BLaER1 treated with 17β-estradiol and CSF1 and Interleukin-3, amounts not matched to agents 10 nM and 100 nM (cell line): Measurements from ENCODE around the gene MATK.

Experiments
- H3K27ac ChIP-seq, 11 experiments: shearing (Covaris generic); formaldehyde crosslinking; 2 replicates each; pipeline ENCODE4 v1.8.1; 2022
- H3K27me3 ChIP-seq, 11 experiments: shearing (Covaris generic); formaldehyde crosslinking; 2 replicates each; pipeline ENCODE4 v1.8.1; 2022
- H3K36me3 ChIP-seq, 11 experiments: shearing (Covaris generic); formaldehyde crosslinking; 2 replicates each; pipeline ENCODE4 v1.8.1; 2022
- H3K4me1 ChIP-seq, 10 experiments: shearing (Covaris generic); formaldehyde crosslinking; 2 replicates each; pipeline ENCODE4 v1.8.1; 2022
- H3K4me2 ChIP-seq, 11 experiments: shearing (Covaris generic); formaldehyde crosslinking; 2 replicates each; pipeline ENCODE4 v1.8.1; 2022
- H3K4me3 ChIP-seq, 10 experiments: shearing (Covaris generic); formaldehyde crosslinking; 2 replicates each; pipeline ENCODE4 v1.8.1; 2022
- H3K9ac ChIP-seq, 11 experiments: shearing (Covaris generic); formaldehyde crosslinking; 2 replicates each; pipeline ENCODE4 v1.8.1; 2022
- H3K9me3 ChIP-seq, 11 experiments: shearing (Covaris generic); formaldehyde crosslinking; replicated peaks in 1 of 11; 2 replicates each; pipeline ENCODE4 v1.8.1; 2022
- H4K20me1 ChIP-seq, 11 experiments: shearing (Covaris generic); formaldehyde crosslinking; 2 replicates each; pipeline ENCODE4 v1.8.1; 2022
- Cebpa-rat ChIP-seq, 11 experiments: shearing (Covaris generic); IDR thresholded peaks; 2 replicates each; pipeline ENCODE4 v1.8.1; 2022

MATK gene

GRCh38 chr19:3790209-3790734, 4.1 kb upstream of the MATK start:
- peaks cover 10 to 19% (median 13%) of the 10 kb centered on the region in 11 experiments; a peak in 21 of 22 replicates for H3K9me3 ChIP-seq
- no peak overlapping the region for H3K27ac ChIP-seq
- H4K20me1 ChIP-seq, result no peaks in the 10 kb centered on the region
- H3K9ac ChIP-seq, result no peak overlapping the region
- H3K36me3 ChIP-seq, result no peaks in the 10 kb centered on the region
- H3K4me3 ChIP-seq, result no peak overlapping the region
- peaks cover 17 to 23% (median 21%) of the 10 kb centered on the region in 11 experiments for H3K27me3 ChIP-seq
- H3K4me2 ChIP-seq, result no peak overlapping the region; a peak in 1 of 22 replicates
- no peak for TF ChIP-seq Cebpa-rat (IDR thresholded peaks at IDR 0.05)
- peaks cover 0 to 9% (median 6%) of the 10 kb centered on the region in 10 experiments; a peak in 16 of 20 replicates for H3K4me1 ChIP-seq

- peaks cover 18 to 34% (median 31%) of the 10 kb centered on the region in 11 experiments for H3K27me3 ChIP-seq
- no peaks in the 10 kb centered on the region for H4K20me1 ChIP-seq
- TF ChIP-seq Cebpa-rat (IDR thresholded peaks at IDR 0.05), result no peak
- no peak overlapping the region for H3K27ac ChIP-seq
- H3K9ac ChIP-seq, result no peak overlapping the region
- H3K36me3 ChIP-seq, result no peaks in the 10 kb centered on the region
- H3K4me3 ChIP-seq, result no peak overlapping the region
- H3K4me2 ChIP-seq, result no peak overlapping the region
- peaks cover 10 to 19% (median 13%) of the 10 kb centered on the region in 11 experiments; a peak in 21 of 22 replicates for H3K9me3 ChIP-seq
- peaks cover 6 to 19% (median 16%) of the 10 kb centered on the region in 10 experiments; a peak in 18 of 20 replicates for H3K4me1 ChIP-seq
Measured at GRCh38 chr19:3788996-3789778, 3.0 kb upstream of the MATK start.

GRCh38 chr19:3785451-3785937, 687 bp downstream of the MATK start:
- Histone ChIP-seq H4K20me1 (no peaks in the 10 kb centered on the region), H3K4me3 (peak overlapping the region in 6 of 10 experiments; percentile 15 to 55 (median 38); a peak in 7 of 20 replicates), H3K36me3 (no peaks in the 10 kb centered on the region), H3K9me3 (peaks cover 21 to 35% (median 27%) of the 10 kb centered on the region in 11 experiments), H3K4me1 (peaks cover 0 to 21% (median 14%) of the 10 kb centered on the region in 10 experiments; a peak in 17 of 20 replicates), H3K27me3 (peaks cover 18 to 46% (median 39%) of the 10 kb centered on the region in 11 experiments), H3K9ac (peak overlapping the region in 2 of 11 experiments; percentile 23 to 27; a peak in 2 of 22 replicates), H3K27ac (peak overlapping the region in 1 of 11 experiments; percentile 38; a peak in 1 of 22 replicates), H3K4me2 (peak overlapping the region in 9 of 11 experiments; percentile 22 to 91 (median 72); a peak in 16 of 22 replicates)
- TF ChIP-seq Cebpa-rat (IDR thresholded peaks at IDR 0.05), result no peak

- peak overlapping the region in 2 of 11 experiments; percentile 18 to 38; a peak in 3 of 22 replicates for H3K27ac ChIP-seq
- peak overlapping the region in 6 of 10 experiments; percentile 15 to 55 (median 38); a peak in 8 of 20 replicates for H3K4me3 ChIP-seq
- H3K9ac ChIP-seq, result peak overlapping the region in 3 of 11 experiments; percentile 23 to 27 (median 26); a peak in 4 of 22 replicates
Measured at GRCh38 chr19:3784607-3785450, 1.4 kb downstream of the MATK start.

GRCh38 chr19:3783660-3784584, 2.3 kb downstream of the MATK start:
- Histone ChIP-seq H3K4me3 (peak overlapping the region in 2 of 10 experiments; percentile 40 to 41; a peak in 1 of 20 replicates), H3K36me3 (no peaks in the 10 kb centered on the region), H3K9ac (no peak overlapping the region; a peak in 1 of 22 replicates), H3K4me1 (peaks cover 0 to 21% (median 14%) of the 10 kb centered on the region in 10 experiments; a peak in 17 of 20 replicates), H3K27me3 (peaks cover 18 to 46% (median 39%) of the 10 kb centered on the region in 11 experiments), H3K4me2 (peak overlapping the region in 6 of 11 experiments; percentile 46 to 91 (median 80); a peak in 8 of 22 replicates), H3K9me3 (peaks cover 22 to 35% (median 25%) of the 10 kb centered on the region in 11 experiments), H4K20me1 (no peaks in the 10 kb centered on the region), H3K27ac (no peak overlapping the region)
- no peak for TF ChIP-seq Cebpa-rat (IDR thresholded peaks at IDR 0.05)

More at GRCh38 chr19:3784607-3785450, 1.4 kb downstream of the MATK start:
- no peaks in the 10 kb centered on the region for H4K20me1 ChIP-seq
- H3K4me1 ChIP-seq, result peaks cover 0 to 21% (median 14%) of the 10 kb centered on the region in 10 experiments; a peak in 17 of 20 replicates
- H3K27me3 ChIP-seq, result peaks cover 18 to 46% (median 39%) of the 10 kb centered on the region in 11 experiments
- H3K4me2 ChIP-seq, result peak overlapping the region in 10 of 11 experiments; percentile 22 to 91 (median 67); a peak in 19 of 22 replicates
- peaks cover 22 to 32% (median 25%) of the 10 kb centered on the region in 11 experiments for H3K9me3 ChIP-seq
- no peak for TF ChIP-seq Cebpa-rat (IDR thresholded peaks at IDR 0.05)
- H3K36me3 ChIP-seq, result no peaks in the 10 kb centered on the region

GRCh38 chr19:3782903-3783302, 3.3 kb downstream of the MATK start:
- no peak overlapping the region for H3K27ac ChIP-seq
- peaks cover 0 to 21% (median 14%) of the 10 kb centered on the region in 10 experiments; a peak in 17 of 20 replicates for H3K4me1 ChIP-seq
- H3K36me3 ChIP-seq, result no peaks in the 10 kb centered on the region
- H3K4me2 ChIP-seq, result no peak overlapping the region
- no peak for TF ChIP-seq Cebpa-rat (IDR thresholded peaks at IDR 0.05)
- H4K20me1 ChIP-seq, result no peaks in the 10 kb centered on the region
- no peak overlapping the region for H3K9ac ChIP-seq
- H3K9me3 ChIP-seq, result peaks cover 23 to 45% (median 29%) of the 10 kb centered on the region in 11 experiments
- H3K4me3 ChIP-seq, result no peak overlapping the region
- H3K27me3 ChIP-seq, result peaks cover 18 to 46% (median 39%) of the 10 kb centered on the region in 11 experiments

GRCh38 chr19:3782330-3782729, 3.9 kb downstream of the MATK start:
- no peak for TF ChIP-seq Cebpa-rat (IDR thresholded peaks at IDR 0.05)
- H3K4me3 ChIP-seq, result 0 out of 20 replicates have a peak overlapping the region, but pooled peaks of 1 of the 10 experiments have one; percentile 24
- H3K4me1 ChIP-seq, result peaks cover 0 to 21% (median 14%) of the 10 kb centered on the region in 10 experiments; a peak in 17 of 20 replicates
- H4K20me1 ChIP-seq, result no peaks in the 10 kb centered on the region
- H3K9ac ChIP-seq, result no peak overlapping the region
- H3K27me3 ChIP-seq, result peaks cover 18 to 45% (median 39%) of the 10 kb centered on the region in 11 experiments
- no peak overlapping the region for H3K27ac ChIP-seq
- no peaks in the 10 kb centered on the region for H3K36me3 ChIP-seq
- no peak overlapping the region for H3K4me2 ChIP-seq
- peaks cover 23 to 51% (median 31%) of the 10 kb centered on the region in 11 experiments for H3K9me3 ChIP-seq
